Activated B cell treated with CpG ODN at 0.5 μM for 24 hours (primary cell): ENCODE results near the gene NFKBIA. TPM values are rescaled to one million over a fixed set of nuclear protein-coding genes. Genes with fewer than 3 reads are reported as not detected.
"Not testable (repeated sequence)": the region's sequence is repeated elsewhere in the genome, so short reads cannot be mapped to it uniquely, and the experiment has no call there.

Experiments
- ATAC-seq: fragments of 200-7000 bp; cut with Tn5 transposase; one replicate; pipeline ENCODE4 v1.10.0; 2021; ENCODE audit warnings: low read depth, mild to moderate bottlenecking, moderate library complexity
- CTCF ChIA-PET: fragments of 350-600 bp; sonication (Branson Sonifier 250); formaldehyde crosslinking; loops from one replicate; lab custom pipeline; 2021; ENCODE audit warnings: antibody characterized with exemption; lab: Charles Lee
- POLR2A ChIA-PET: fragments of 350-600 bp; sonication (Branson Sonifier 250); formaldehyde crosslinking; loops from one replicate; lab custom pipeline; 2021; ENCODE audit warnings: antibody characterized with exemption; lab: Charles Lee
- DNase-seq: peaks from one replicate; pipeline ENCODE4 v3.0.0; 2022
- H3K27ac Mint-ChIP-seq: one replicate; pipeline ENCODE4 v1.8.0; 2020; ENCODE audit warnings: mixed read lengths
- H3K27me3 Mint-ChIP-seq: one replicate; pipeline ENCODE4 v1.8.0; 2021; ENCODE audit warnings: mixed read lengths
- H3K36me3 Mint-ChIP-seq: one replicate; pipeline ENCODE4 v1.8.0; 2021; ENCODE audit warnings: low read depth, mixed read lengths
- H3K4me1 Mint-ChIP-seq: one replicate; pipeline ENCODE4 v1.8.0; 2021; ENCODE audit warnings: mixed read lengths
- H3K4me3 Mint-ChIP-seq: one replicate; pipeline ENCODE4 v1.8.0; 2020; ENCODE audit warnings: mild to moderate bottlenecking, mixed read lengths
- H3K9me3 Mint-ChIP-seq: one replicate; pipeline ENCODE4 v1.8.0; 2020; ENCODE audit warnings: mixed read lengths
- CTCF ChIP-seq: fragments of 200-600 bp; IDR thresholded peaks from one replicate; pipeline ENCODE4 v1.8.0; 2022; ENCODE audit warnings: antibody characterized with exemption, mild to moderate bottlenecking
- intact Hi-C: fragments of 100-400 bp; cut with micrococcal nuclease; formaldehyde crosslinking; loops from one replicate; pipeline ENCODE4 v1.15.1; 2024
- total RNA-seq: library from RNA; stranded (reverse); gene quantifications from 2 replicates; pipeline ENCODE4 v1.2.3, GENCODE V29; 2022

Gene NFKBIA
- total RNA-seq, 1 donor from 2014 or later, result 515 TPM

- Mint-ChIP-seq H3K27me3 (no peaks in the 10 kb centered on the region), H3K27ac (no peak overlapping the region), H3K4me1 (no peaks in the 10 kb centered on the region), H3K9me3 (no peaks in the 10 kb centered on the region), H3K4me3 (no peak overlapping the region), H3K36me3 (no peaks in the 10 kb centered on the region)
- TF ChIP-seq CTCF, result no peak
- DNase-seq (no peak), ATAC-seq (no peak)
- ChIA-PET CTCF (no interaction called here), POLR2A (interaction anchor here (0.7 kb wide), 1 partner anchor 16 kb away, joined by 3 read pairs; no protein-coding TSS in a partner anchor)
- intact Hi-C loops, result no loop called here
Observed at GRCh38 chr14:35384455-35385041, 20.0 kb downstream of the NFKBIA start.

GRCh38 chr14:35383569-35384454 lies 20.7 kb downstream of the NFKBIA start:
- no peak for TF ChIP-seq CTCF
- no peaks in the 10 kb centered on the region for H3K27me3 Mint-ChIP-seq
- no peaks in the 10 kb centered on the region for H3K36me3 Mint-ChIP-seq
- no peaks in the 10 kb centered on the region for H3K4me1 Mint-ChIP-seq
- DNase-seq (no peak), ATAC-seq (no peak)
- no peak overlapping the region for H3K27ac Mint-ChIP-seq
- H3K9me3 Mint-ChIP-seq, result no peaks in the 10 kb centered on the region
- POLR2A ChIA-PET, result interaction anchor here (0.7 kb wide), 1 partner anchor 16 kb away, joined by 3 read pairs; no protein-coding TSS in a partner anchor
- CTCF ChIA-PET, result no interaction called here
- no peak overlapping the region for H3K4me3 Mint-ChIP-seq
- intact Hi-C loops, result no loop called here

GRCh38 chr14:35380794-35381193 lies 23.8 kb downstream of the NFKBIA start:
- H3K9me3 Mint-ChIP-seq, result no peaks in the 10 kb centered on the region
- TF ChIP-seq CTCF, result no peak
- H3K36me3 Mint-ChIP-seq, result no peaks in the 10 kb centered on the region
- H3K27me3 Mint-ChIP-seq, result no peaks in the 10 kb centered on the region
- intact Hi-C loops, result no loop called here
- DNase-seq, result no peak
- ChIA-PET POLR2A (interaction anchor here (1.0 kb wide), 1 partner anchor 15 kb away, joined by 3 read pairs; no protein-coding TSS in a partner anchor), CTCF (no interaction called here)
- no peak overlapping the region for H3K27ac Mint-ChIP-seq
- H3K4me3 Mint-ChIP-seq, result no peak overlapping the region
- peaks cover 2% of the 10 kb centered on the region for H3K4me1 Mint-ChIP-seq
- no peak for ATAC-seq

GRCh38 chr14:35379234-35379933 lies 25.2 kb downstream of the NFKBIA start:
- H3K4me1 Mint-ChIP-seq, H3K27ac Mint-ChIP-seq, H3K36me3 Mint-ChIP-seq, intact Hi-C loops, ATAC-seq, DNase-seq, H3K9me3 Mint-ChIP-seq, H3K27me3 Mint-ChIP-seq, H3K4me3 Mint-ChIP-seq: not testable (repeated sequence)
- POLR2A ChIA-PET, result interaction anchor here (0.7 to 1.1 kb wide), 2 partner anchors 24 to 65 kb away, joined by 3 to 5 read pairs; no protein-coding TSS in a partner anchor
- CTCF ChIA-PET, result interaction anchor here (0.6 kb wide), 1 partner anchor 237 kb away, joined by 4 read pairs; no protein-coding TSS in a partner anchor

GRCh38 chr14:35378425-35379233 lies 25.9 kb downstream of the NFKBIA start:
- Mint-ChIP-seq H3K27ac (no peak overlapping the region), H3K4me1 (peaks cover 5% of the 10 kb centered on the region), H3K9me3 (no peaks in the 10 kb centered on the region), H3K4me3 (no peak overlapping the region), H3K27me3 (no peaks in the 10 kb centered on the region), H3K36me3 (no peaks in the 10 kb centered on the region)
- ChIA-PET POLR2A (interaction anchor here (0.7 kb wide), 1 partner anchor 64 kb away, joined by 5 read pairs; no protein-coding TSS in a partner anchor), CTCF (no interaction called here)
- no peak for ATAC-seq
- TF ChIP-seq CTCF, result no peak
- no peak for DNase-seq
- intact Hi-C loops, result no loop called here
